NCI-H1694 treated with DMSO at 0.1 percent for 48 hours (cell line): Measurements from ENCODE around the gene STK39.
"Not testable (repeated sequence)": the region's sequence is repeated elsewhere in the genome, so short reads cannot be mapped to it uniquely, and the experiment has no call there.

Experiments used
- DNase-seq: peaks from one replicate; lab custom pipeline; 2025; lab: John Stamatoyannopoulos, UW

STK39 gene

DNA sequence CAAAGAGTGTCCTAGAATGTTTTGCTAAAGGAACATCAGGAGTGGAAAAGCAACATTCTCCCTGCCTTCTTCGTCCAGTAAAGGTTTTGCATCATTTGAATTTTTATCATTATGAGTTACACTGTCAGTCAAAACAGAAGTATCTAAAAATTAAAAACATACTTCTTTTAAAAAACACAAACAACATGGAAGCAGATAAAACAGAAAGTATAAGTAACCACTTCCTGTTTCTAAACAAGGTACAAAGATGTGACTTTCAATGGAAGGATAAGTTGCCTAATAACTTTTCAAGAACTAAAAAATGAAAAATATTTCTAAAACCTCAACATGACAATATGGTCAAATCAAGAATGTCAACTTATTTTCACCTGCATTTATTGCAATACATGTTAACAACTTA is 158.2 kb downstream of the STK39 start:
- no peak for DNase-seq

GRCh38 chr2:168087401-168087800 is 160.0 kb downstream of the STK39 start:
- no peak for DNase-seq

DNA sequence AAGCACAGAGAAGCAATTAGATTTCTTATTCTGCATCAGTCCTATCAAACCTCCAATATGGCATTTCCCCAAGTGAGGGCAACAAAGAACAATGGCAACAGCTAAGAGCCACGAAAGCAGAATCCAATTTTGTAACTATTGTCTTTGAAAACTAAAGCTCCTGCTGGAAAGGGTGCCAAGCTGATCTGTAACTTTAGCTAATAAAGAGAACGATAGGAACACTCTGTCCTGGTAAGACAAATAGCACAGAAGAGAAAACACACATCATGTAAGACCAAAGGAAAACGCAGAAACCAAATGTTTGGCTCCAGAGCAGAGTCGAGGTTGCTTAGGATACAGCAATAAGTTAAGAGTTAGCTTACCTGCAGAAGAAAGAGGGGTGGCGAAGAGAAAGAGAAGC is 160.5 kb downstream of the STK39 start:
- DNase-seq, result no peak

DNA sequence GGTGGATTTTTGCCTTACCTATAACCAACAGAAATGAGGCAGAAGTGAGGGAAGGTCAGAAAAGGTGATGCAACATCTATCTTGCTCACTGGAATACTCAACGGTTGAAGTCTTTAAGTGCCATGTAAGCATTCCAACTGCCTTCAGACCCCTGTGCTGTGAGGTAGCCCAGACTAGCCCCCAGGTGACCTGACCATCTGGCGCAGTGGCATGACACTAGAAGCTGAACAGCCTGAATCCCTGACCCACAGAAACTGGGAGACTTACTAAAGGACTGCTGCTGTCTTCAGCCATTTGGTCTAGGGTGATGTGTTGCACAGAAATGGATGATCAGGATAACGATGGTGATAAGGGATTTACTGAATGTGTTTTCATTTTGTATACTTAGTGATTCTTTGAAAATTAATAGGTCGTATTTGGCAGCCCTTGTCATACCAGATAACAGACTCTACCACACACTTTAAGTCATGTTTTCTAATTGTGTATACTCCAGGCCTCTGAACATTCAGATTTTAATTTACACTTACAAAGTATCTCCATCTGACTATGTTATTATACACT is 161.5 kb downstream of the STK39 start:
- no peak for DNase-seq

DNA sequence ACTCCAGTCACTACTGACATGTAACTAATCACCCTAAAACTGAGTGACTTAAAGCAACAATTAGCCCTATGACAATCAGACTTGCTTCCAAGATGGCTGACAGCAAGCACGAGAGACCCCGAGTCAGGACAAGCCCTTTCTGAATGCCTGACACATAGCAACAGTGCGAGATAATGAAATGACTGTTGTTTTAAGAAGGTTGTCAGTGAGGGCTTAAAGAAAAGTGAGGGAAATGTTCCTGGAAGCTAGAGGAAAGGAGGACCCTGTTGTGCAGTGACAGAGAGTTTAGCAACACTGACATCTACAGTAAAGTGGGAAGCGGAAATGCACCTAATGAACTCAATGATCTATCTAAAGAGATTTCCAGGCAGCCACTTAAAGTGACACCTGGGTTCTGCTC is 163.1 kb downstream of the STK39 start:
- DNase-seq, result no peak

- DNase-seq, result not testable (repeated sequence)
Measured at GRCh38 chr2:168081452-168081851, 165.9 kb downstream of the STK39 start.

- no peak for DNase-seq
Measured at GRCh38 chr2:168079236-168079635, 168.2 kb downstream of the STK39 start.

DNA sequence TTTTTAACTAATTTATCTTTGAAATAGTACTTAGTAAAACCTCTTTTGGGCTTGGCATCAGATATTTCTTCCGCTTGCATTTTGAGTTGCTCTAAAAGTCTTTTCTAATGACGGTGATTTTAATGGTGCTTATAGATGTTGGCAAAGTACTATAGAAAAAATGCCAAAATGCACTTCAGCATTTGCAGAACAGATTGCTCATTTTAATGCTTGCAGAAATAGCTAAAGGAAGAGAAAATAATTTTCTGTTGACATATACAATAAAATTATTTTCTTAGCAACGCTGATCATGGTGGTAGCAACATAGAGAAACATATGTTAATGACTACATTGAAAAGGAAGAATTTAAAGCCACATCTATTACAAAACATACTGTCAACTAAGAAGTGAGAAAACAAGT is 170.7 kb downstream of the STK39 start:
- no peak for DNase-seq

- no peak for DNase-seq
Measured at GRCh38 chr2:168075446-168075845, 171.9 kb downstream of the STK39 start.

- no peak for DNase-seq
Measured at GRCh38 chr2:168072626-168073303, 174.6 kb downstream of the STK39 start.

- DNase-seq, result no peak
Measured at GRCh38 chr2:168064011-168064998, 183.1 kb downstream of the STK39 start.

- DNase-seq, result no peak
Measured at GRCh38 chr2:168062936-168063335, 184.5 kb downstream of the STK39 start.

GRCh38 chr2:168062054-168062453 is 185.3 kb downstream of the STK39 start:
- DNase-seq, result no peak

DNA sequence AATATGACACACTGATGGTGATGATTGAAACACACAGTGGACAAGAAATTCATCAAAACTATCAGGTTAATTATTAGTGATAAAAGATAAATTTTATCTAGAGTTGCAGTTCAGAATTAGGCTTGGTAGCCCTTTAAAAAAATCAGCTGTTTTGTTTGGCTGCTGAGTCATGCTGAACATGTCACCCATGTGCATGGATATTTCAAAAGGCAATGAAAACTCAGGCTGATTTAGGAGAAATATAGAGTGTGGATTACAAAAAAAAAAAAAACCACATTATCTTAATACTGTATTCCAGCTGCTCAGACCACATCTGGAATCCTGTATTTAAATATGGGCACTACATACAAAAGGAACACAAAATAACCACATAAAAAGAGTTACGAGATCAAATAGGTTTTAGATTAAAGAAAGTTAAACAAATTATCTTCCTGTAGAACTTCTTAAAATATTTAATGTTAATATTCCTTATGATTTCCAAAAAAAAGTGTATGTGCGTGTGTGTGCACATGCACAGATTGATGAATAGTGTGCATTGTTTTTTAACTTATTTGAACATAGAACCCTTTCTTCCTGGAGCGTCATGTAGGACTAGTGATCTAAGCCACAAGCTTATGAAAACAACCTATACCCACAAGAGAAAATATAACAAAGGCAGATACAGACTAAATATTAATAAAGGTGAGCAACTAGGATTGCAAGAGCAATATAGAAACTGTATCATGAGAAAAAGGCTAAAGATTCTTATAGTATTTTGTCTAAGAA is 186.2 kb downstream of the STK39 start:
- no peak for DNase-seq

DNA sequence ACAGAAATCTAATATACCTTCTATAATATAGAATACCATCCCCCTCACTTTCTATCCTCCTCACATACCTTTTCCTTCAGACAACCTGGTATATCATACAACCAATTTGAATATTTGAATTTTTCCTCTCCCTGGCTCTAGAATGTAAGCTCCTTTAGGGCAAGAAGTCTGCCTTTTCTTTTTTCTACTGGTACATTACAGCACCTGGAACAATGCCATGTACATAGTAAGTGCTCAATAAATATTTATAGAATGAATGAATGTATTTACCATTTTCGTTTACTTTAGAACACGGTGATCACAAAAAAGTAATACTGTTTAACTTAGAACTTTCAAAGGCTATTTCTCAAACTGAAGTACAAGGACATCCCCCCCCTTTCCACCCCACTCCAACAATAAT is 187.6 kb downstream of the STK39 start:
- no peak for DNase-seq

- no peak for DNase-seq
Measured at GRCh38 chr2:168058675-168059074, 188.7 kb downstream of the STK39 start.

- no peak for DNase-seq
Measured at GRCh38 chr2:168056242-168056787, 191.1 kb downstream of the STK39 start.

GRCh38 chr2:168054657-168055056 is 192.7 kb downstream of the STK39 start:
- DNase-seq, result no peak

GRCh38 chr2:168053676-168054075 is 193.7 kb downstream of the STK39 start:
- DNase-seq, result no peak

DNA sequence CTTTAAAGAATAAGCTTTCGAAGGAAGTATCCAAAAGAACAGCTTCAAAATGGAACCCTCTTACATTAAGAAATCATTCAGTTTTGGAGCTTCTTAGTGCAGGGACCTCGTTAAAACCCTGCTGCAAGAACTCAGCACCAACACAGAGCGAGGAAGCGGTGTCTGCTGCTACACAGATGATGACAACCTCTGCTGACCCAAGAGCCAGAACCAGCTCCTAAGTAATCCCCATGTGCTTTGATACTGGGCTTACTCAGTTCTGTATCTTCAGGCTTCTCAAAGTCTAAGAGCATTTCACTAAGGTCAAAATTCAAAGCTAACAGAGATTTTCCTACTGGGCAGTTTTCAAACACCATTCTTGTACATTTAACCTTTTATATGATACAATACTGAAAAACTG is 194.6 kb downstream of the STK39 start:
- no peak for DNase-seq

- no peak for DNase-seq
Measured at GRCh38 chr2:168050377-168050776, 197.0 kb downstream of the STK39 start.

DNA sequence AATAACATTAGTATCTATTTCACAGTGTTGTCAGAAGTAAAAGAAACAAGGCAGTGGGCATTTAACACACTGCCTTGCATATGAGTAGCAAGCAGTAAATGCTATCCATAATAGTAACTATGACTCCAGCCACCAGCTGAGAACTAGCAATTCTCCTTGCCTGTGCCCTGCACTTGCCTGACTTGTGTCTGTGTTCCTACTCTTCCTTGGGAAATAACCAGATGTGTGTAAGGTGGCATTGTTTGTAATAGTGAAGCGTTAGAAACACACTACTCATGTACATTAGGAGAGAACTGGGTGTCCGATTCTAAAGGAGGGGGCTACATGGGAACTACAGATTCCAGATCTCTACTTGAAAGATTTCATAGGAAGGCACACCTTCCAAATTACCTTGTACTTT is 197.8 kb downstream of the STK39 start:
- DNase-seq, result no peak
